Activated CD8-positive, alpha-beta memory T cell treated with anti-CD3 and anti-CD28 coated beads, Interleukin-2, amount 50 U/mL, for 1 hour (primary cell): ENCODE measurements around the gene MAB21L3.

Experiments
- DNase-seq: peaks from one replicate; pipeline ENCODE4 v3.0.0-alpha.2; 2020; ENCODE audit errors: extremely low read depth

Gene MAB21L3

DNA sequence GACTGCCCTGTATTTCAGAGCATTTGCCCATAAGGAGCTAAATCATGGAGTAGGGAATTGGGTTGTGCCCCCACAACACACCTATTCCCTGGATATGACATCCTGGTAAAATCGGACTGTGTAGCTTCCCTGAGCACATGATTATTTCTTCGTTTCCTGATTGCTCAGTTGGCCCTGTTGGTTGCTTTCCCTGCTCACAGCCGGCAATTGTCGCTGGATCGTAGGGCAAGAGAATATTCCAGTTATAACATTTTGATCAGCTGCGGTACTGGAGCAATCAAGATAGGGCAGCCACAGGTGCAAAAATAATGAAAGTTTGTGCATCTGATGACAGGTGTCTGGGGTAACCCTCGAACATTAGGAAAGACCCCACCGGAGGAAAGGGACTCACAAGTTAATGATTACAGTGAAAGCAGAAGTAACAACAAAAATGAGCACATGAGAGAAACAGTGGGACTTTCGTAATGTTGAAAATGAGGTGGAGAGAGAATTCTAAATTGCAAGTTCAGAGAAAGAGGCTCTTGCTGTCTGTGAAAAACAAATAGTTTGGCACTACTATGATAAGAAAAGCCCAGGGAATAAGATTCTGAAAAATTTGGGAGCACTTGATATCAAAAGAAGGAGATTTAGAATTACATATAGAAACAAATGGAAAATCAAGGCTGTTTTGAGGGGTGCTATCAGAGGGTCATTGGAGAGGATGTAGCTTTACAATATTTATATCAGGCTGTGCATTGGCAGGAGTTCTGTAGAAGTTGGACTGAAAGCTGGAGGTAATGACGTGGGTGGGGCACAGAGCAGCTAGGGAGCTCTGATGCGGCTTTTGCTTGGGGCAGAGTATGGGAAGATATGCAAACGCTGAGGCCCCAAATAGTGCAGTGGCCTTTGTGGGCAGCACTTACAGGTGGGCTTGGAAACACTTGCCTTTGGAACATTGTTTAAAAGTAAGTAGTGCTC, at the start of gene MAB21L3:
Gene MAB21L3, plus strand, starts transcription at position 833 of the 957 bp plus-strand sequence. CDS start 1,217 bp downstream, outside the sequence.
- no peak for DNase-seq

- DNase-seq, result no peak
Measured at GRCh38 chr1:116062201-116062600, 49.0 kb upstream of the MAB21L3 start.

- DNase-seq, result no peak
Measured at GRCh38 chr1:116064616-116065015, 46.6 kb upstream of the MAB21L3 start.

GRCh38 chr1:116066868-116067565, 44.2 kb upstream of the MAB21L3 start:
- no peak for DNase-seq

- DNase-seq, result no peak
Measured at GRCh38 chr1:116067566-116067890, 43.7 kb upstream of the MAB21L3 start.

DNA sequence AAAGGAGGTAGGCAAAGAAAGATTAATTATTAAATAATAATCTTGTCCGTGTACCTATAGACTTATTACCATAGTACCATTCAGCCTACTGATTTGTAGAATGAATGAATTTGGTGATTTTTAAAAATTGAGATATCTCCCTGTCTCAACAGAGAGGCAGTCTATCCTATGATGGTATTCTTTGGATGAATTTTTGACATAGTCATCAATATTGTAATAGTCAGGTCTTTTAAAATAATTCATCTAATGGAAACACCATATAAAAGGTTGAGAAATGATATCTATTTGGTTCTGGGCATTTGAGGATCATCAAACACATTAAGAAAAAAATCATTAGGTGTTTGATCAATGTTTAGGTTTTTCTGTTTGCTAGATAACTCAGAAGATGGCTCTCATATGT, 35.6 kb upstream of the MAB21L3 start:
- DNase-seq, result no peak

DNA sequence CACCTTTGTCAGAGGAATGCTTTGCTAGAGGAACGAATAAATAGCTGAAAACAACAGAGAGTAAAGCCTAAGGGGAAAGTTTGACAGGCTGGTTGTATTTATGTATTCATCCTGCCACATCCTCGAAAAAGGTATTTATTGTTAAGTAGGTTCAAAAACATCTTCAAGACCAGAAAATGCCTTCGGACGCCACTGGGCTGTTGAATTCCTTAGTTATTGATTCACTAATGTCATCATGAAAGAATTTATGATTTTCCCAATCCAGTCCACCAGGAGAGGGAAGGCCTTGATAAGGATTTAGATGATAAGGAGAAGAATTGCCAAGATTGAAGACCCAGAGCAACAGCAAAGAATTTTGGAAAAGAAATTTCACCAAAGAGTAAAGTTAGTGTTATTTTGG, 35.2 kb upstream of the MAB21L3 start:
- no peak for DNase-seq

- no peak for DNase-seq
Measured at GRCh38 chr1:116076831-116077230, 34.4 kb upstream of the MAB21L3 start.

- DNase-seq, result no peak
Measured at GRCh38 chr1:116078699-116079223, 32.4 kb upstream of the MAB21L3 start.

DNA sequence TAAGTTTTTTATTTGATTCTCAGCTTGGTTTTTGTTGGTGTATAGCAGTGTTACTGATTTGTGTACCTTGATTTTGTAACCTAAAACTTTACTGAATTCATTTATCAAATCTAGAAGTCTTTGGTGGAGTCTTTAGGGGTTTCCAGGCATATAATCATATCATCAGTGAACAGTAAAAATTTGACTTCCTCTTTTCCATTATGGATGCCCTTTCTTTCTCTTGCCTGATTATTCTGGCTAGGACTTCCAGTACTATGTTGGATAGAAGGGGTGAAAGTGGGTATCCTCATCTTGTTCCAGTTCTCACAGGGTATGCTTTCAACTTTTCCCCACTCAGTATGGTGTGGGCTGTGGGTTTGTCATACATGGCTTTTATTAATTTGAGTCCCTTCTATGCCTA, 23.6 kb upstream of the MAB21L3 start:
- DNase-seq, result no peak

DNA sequence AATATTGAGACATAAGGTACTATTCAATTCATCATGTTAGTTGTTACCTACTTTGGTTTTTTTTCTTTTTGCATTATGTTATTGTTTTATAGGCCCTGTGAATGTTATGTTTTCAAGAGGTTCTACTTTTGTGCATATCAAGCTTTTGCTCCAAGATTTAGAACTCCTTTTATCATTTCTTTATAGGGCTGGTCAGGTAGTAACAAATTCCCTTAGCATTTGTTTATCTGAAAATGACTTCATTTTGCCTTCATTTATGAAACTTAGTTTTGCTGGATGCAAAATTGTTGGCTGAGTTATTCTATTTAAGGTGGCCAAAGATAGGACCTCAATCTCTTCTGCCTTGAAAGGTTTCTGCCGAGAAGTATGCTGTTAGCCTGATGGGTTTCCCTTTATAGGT, 21.3 kb upstream of the MAB21L3 start:
- DNase-seq, result no peak

- DNase-seq, result no peak
Measured at GRCh38 chr1:116091083-116091482, 20.1 kb upstream of the MAB21L3 start.

GRCh38 chr1:116092752-116093489, 18.3 kb upstream of the MAB21L3 start:
- DNase-seq, result no peak

GRCh38 chr1:116095027-116095426, 16.2 kb upstream of the MAB21L3 start:
- DNase-seq, result no peak

DNA sequence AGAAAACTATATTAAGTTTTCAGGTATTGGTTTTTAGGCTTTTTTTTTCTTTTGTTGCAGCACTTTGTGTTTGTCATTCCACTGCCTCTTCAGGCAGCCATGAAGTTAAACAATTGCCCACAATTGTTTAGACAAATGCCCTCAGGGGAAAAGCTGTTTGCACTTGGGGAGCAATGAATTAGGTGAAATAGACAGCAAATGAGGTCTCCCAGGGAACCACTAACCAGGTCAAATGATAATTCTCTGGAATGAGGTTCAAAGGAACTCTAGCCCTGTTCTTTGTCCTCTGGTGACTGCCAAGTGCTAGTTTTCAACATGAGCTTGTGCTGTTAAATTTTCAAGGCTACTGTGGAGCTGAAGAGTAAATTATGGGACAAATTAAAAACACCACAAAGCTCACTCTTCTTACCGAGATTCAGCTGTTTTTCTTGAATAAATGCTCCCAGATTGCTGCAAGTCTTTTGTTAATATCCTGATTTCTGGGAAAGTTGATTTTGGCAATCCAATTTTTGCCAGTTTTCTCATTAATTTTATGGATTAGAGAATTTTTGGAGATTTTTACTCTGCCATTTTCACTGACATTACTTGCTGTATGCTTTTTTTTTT, 15.1 kb upstream of the MAB21L3 start:
- DNase-seq, result no peak

- no peak for DNase-seq
Measured at GRCh38 chr1:116097626-116098025, 13.6 kb upstream of the MAB21L3 start.

- no peak for DNase-seq
Measured at GRCh38 chr1:116099379-116099778, 11.8 kb upstream of the MAB21L3 start.

GRCh38 chr1:116099919-116100318, 11.3 kb upstream of the MAB21L3 start:
- DNase-seq, result no peak

GRCh38 chr1:116104667-116105066, 6.5 kb upstream of the MAB21L3 start:
- no peak for DNase-seq

DNA sequence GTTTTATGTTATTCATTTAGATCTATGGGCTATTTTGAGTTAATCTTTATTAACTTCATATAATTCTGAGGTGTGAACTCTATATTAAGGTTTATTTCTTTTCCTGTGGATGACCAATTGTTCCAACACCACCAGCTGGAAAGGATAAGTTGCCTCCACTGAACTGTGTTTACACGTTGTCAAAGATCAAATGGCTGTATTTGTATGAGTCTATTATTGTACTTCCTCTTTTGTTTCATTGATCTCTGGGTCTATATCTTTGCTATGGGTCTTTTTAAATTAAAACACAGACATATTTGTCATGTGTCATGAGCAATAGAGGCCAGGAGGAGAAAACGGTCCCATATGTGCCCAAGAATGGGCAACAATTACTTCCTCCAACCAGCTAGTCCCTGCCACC, 5.2 kb upstream of the MAB21L3 start:
- no peak for DNase-seq

GRCh38 chr1:116106646-116107045, 4.6 kb upstream of the MAB21L3 start:
- DNase-seq, result no peak

GRCh38 chr1:116107371-116107770, 3.8 kb upstream of the MAB21L3 start:
- DNase-seq, result no peak
